Right atrium auricular region (tissue), 2 donors: ENCODE results near the gene NCCRP1. TPM values are rescaled to one million over a fixed set of nuclear protein-coding genes. Genes with fewer than 3 reads are reported as not detected.

Experiments
- DNase-seq: peaks from one replicate; pipeline ENCODE4 v3.0.0-alpha.2; 2019; ENCODE audit warnings: low spot score
- H3K27ac ChIP-seq, 2 donors: fragments of 200-600 bp; sonication (generic); 1 replicate in 1 of 2; 2 replicates in 1 of 2; pipeline ENCODE4 v1.5.1; 2016 to 2019
- H3K27me3 ChIP-seq, 2 donors: fragments of 200-600 bp; sonication (generic); one replicate each; pipeline versions ENCODE4 v1.5.1 to v1.6.0; 2017 to 2019
- H3K36me3 ChIP-seq: fragments of 200-600 bp; sonication (generic); one replicate; pipeline ENCODE4 v1.5.1; 2016
- H3K4me1 ChIP-seq, 2 donors: fragments of 200-600 bp; sonication (generic); one replicate each; pipeline versions ENCODE4 v1.5.1 to v1.6.0; 2017 to 2019
- H3K4me3 ChIP-seq, 2 donors: fragments of 200-600 bp; sonication (generic); 1 replicate in 1 of 2; 2 replicates in 1 of 2; pipeline ENCODE4 v1.5.1; 2017 to 2019; ENCODE audit warnings: mild to moderate bottlenecking in 1 of 2, moderate library complexity in 1 of 2
- H3K9me3 ChIP-seq, 2 donors: fragments of 200-600 bp; sonication (generic); one replicate each; pipeline ENCODE4 v1.5.1; 2019
- total RNA-seq, 2 donors: library from RNA; depleted of rRNA; stranded (reverse); fragments of >200 nt; gene quantifications; one replicate each; pipeline ENCODE4 v1.1.0, GENCODE V29; 2016
- TF ChIP-seq, protein P1 (sequence below), 2 donors: fragments of 200-600 bp; sonication (generic); IDR thresholded peaks; one replicate each; pipeline ENCODE4 v1.5.1; 2019; ENCODE audit warnings: antibody characterized with exemption in 2 of 2

The NCCRP1 gene
- total RNA-seq, 2 donors from 2014 or later = not detected

DNA sequence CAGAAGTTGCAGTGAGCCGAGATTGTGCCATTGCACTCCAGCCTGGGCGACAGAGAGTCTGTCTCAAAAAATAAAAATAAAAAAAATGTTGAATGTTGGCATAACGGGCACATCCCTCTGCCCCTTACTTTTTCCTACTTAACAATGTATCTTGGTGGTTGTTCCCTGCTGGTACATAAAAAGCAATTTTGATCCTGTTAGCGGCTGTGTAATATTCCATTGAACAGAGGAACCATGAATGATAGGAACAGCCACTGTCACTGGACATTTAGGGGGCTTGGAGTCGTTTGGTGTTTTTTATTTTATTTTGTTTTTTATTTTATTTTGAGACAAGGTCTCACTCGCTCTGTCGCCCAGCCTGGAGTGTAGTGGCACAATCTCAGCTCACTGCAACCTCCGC lies 10.4 kb upstream of the NCCRP1 start:
- H3K27ac ChIP-seq = no peak overlapping the region
- H3K36me3 ChIP-seq = no peaks in the 10 kb centered on the region
- H3K27me3 ChIP-seq = peaks cover 0 to 3% of the 10 kb centered on the region in 2 donors
- TF ChIP-seq, protein P1, sequence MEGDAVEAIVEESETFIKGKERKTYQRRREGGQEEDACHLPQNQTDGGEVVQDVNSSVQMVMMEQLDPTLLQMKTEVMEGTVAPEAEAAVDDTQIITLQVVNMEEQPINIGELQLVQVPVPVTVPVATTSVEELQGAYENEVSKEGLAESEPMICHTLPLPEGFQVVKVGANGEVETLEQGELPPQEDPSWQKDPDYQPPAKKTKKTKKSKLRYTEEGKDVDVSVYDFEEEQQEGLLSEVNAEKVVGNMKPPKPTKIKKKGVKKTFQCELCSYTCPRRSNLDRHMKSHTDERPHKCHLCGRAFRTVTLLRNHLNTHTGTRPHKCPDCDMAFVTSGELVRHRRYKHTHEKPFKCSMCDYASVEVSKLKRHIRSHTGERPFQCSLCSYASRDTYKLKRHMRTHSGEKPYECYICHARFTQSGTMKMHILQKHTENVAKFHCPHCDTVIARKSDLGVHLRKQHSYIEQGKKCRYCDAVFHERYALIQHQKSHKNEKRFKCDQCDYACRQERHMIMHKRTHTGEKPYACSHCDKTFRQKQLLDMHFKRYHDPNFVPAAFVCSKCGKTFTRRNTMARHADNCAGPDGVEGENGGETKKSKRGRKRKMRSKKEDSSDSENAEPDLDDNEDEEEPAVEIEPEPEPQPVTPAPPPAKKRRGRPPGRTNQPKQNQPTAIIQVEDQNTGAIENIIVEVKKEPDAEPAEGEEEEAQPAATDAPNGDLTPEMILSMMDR (IDR thresholded peaks at IDR 0.05) = no peak
- H3K4me1 ChIP-seq = no peaks in the 10 kb centered on the region
- no peaks in the 10 kb centered on the region for H3K9me3 ChIP-seq
- no peak for DNase-seq
- H3K4me3 ChIP-seq = no peak overlapping the region

DNA sequence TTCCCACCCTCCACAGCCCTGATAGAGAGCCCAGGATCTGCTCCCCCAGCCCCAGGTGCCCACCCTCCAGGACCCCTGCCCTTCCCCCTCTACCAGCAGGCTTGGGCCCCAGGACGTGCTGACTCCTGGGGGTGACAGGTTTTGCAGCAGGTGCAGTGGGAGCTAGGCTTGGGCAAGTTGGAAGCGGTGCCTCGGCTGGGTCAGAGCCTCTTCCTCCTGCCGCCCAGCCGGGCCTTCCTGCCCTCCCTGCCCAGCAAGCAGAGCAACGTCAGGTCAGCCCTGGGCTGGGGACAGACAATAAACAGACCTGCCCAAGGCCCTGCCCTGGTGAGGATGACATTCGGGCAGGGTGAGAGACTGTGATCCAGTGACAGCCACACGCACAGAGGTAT lies 9.2 kb upstream of the NCCRP1 start:
- H3K36me3 ChIP-seq = no peaks in the 10 kb centered on the region
- TF ChIP-seq, protein P1 (IDR thresholded peaks at IDR 0.05) = peak in 1 of 2 donors; percentile 30
- H3K27me3 ChIP-seq = peaks cover 0 to 3% of the 10 kb centered on the region in 2 donors
- no peak for DNase-seq
- no peak overlapping the region for H3K4me3 ChIP-seq
- no peaks in the 10 kb centered on the region for H3K4me1 ChIP-seq
- no peaks in the 10 kb centered on the region for H3K9me3 ChIP-seq
- H3K27ac ChIP-seq = no peak overlapping the region

DNA sequence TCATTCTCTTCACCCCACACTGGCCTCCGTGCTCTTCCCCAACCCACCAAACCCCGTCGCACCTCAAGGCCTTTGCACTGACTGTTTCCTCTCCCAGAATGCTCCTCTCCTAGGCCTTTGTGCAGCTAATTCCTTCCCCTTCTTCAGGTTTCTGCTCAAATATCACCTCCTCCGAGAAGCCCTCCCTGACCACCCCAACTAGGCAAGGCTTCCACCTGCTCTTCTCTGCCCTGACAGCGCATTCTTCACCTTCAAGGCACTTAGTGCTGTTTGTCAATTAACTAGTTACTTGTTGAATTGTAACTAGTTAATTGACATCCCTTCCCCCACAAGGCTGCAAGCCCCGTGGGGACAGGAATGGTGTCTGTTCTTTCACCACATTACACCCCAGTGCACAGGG lies 7.8 kb upstream of the NCCRP1 start:
- TF ChIP-seq, protein P1 (IDR thresholded peaks at IDR 0.05) = no peak
- Histone ChIP-seq H3K9me3 (no peaks in the 10 kb centered on the region), H3K27me3 (peaks cover 0 to 3% of the 10 kb centered on the region in 2 donors), H3K4me1 (no peaks in the 10 kb centered on the region), H3K27ac (no peak overlapping the region), H3K4me3 (no peak overlapping the region), H3K36me3 (no peaks in the 10 kb centered on the region)
- no peak for DNase-seq

DNA sequence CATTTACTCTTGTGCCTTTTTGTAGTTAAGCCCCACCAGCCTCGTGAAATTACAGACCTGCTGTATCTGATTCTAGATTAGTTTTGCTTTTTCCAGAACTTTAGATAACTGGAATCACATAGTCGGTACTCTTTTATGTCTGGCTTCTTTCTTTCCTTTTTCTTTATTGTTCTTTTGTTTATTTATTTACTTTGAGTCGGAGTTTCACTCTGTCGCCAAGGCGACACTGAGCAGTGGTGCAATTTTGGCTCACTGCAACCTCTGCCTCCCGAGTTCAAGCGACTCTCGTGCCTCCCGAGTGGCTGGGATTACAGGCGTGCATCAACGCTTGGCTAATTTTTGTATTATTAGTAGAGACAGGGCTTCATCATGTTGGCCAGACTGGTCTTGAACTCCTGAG lies 6.0 kb upstream of the NCCRP1 start:
- TF ChIP-seq, protein P1 (IDR thresholded peaks at IDR 0.05) = no peak
- Histone ChIP-seq H3K4me3 (no peak overlapping the region), H3K27ac (no peak overlapping the region), H3K27me3 (peaks cover 0 to 3% of the 10 kb centered on the region in 2 donors), H3K36me3 (no peaks in the 10 kb centered on the region), H3K9me3 (no peaks in the 10 kb centered on the region), H3K4me1 (no peaks in the 10 kb centered on the region)
- DNase-seq = no peak

DNA sequence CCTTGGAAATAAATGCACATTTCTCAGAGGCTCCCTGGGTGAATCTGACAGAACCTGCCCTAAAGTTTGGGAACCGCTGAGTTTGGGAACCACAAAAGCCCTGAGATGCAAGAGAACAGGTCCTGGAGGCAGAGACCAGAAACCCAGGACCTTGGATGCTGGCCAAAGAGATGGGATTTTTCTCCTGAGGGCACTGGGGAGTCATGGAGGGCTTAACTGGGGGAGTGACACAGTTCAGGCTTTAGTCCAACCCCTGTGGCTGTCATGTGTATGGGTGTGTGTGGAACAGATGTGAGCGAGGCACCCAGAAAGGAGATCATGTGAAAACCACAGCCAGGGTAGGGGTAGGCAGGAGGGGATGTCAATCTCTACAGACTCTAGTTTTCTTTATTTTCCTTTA lies 3.9 kb upstream of the NCCRP1 start:
- Histone ChIP-seq H3K27me3 (peaks cover 0 to 12% of the 10 kb centered on the region in 2 donors), H3K4me1 (peaks cover 0 to 5% of the 10 kb centered on the region in 2 donors), H3K36me3 (no peaks in the 10 kb centered on the region), H3K4me3 (no peak overlapping the region), H3K9me3 (no peaks in the 10 kb centered on the region), H3K27ac (no peak overlapping the region)
- no peak for DNase-seq
- TF ChIP-seq, protein P1 (IDR thresholded peaks at IDR 0.05) = no peak

DNA sequence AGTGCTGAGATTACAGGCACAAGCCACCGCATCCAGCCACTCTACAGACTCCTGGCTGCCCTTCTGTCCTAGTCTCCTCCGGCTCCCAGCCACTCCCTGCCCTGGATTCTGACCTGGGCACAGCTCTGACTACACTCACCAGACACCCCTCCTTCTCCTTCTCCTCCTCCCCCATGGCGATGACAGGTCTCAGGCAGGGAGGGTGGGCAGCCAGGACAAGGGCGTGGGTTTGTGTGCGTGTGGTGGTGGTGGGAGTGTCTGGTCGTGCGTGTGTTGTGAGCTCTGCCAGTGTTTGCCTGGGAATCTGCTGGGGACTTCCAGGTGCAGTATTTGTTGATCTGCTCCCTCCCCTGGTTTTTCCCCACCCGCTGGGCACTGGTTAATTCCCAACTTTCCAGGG lies 3.0 kb upstream of the NCCRP1 start:
- Histone ChIP-seq H3K36me3 (no peaks in the 10 kb centered on the region), H3K27ac (no peak overlapping the region), H3K9me3 (no peaks in the 10 kb centered on the region), H3K4me3 (no peak overlapping the region), H3K27me3 (peaks cover 0 to 12% of the 10 kb centered on the region in 2 donors), H3K4me1 (peaks cover 0 to 5% of the 10 kb centered on the region in 2 donors)
- TF ChIP-seq, protein P1 (IDR thresholded peaks at IDR 0.05) = no peak
- DNase-seq = no peak
